Tibial artery (tissue), 4 donors: ENCODE measurements around the gene LHFPL2.
"Not testable (repeated sequence)": the region's sequence is repeated elsewhere in the genome, so short reads cannot be mapped to it uniquely, and the experiment has no call there.

Experiments used
- DNase-seq, 2 donors: peaks; one replicate each; pipeline ENCODE4 v3.0.0-alpha.2; 2019
- H3K27ac ChIP-seq, 2 donors: fragments of 200-600 bp; sonication (generic) in 1 of 2; 1 replicate in 1 of 2; 2 replicates in 1 of 2; pipeline ENCODE4 v1.5.1; 2018 to 2019; ENCODE audit warnings: mild to moderate bottlenecking in 1 of 2
- H3K27me3 ChIP-seq, 2 donors: fragments of 200-600 bp; sonication (generic) in 1 of 2; one replicate each; pipeline versions ENCODE4 v1.5.1 to v1.6.0; 2016 to 2019
- H3K36me3 ChIP-seq, 3 donors: fragments of 200-600 bp; sonication (generic) in 2 of 3; one replicate each; pipeline ENCODE4 v1.5.1; 2016 to 2019; ENCODE audit warnings: mild to moderate bottlenecking in 2 of 3
- H3K4me1 ChIP-seq, 4 donors: fragments of 200-600 bp; sonication (generic) in 2 of 4; 1 replicate in 3 of 4; 2 replicates in 1 of 4; pipeline ENCODE4 v1.5.1; 2016 to 2019
- H3K4me3 ChIP-seq, 2 donors: fragments of 200-600 bp; sonication (generic) in 1 of 2; 1 replicate in 1 of 2; 2 replicates in 1 of 2; pipeline ENCODE4 v1.5.1; 2018 to 2019; ENCODE audit warnings: mild to moderate bottlenecking in 2 of 2
- H3K9me3 ChIP-seq, 3 donors: fragments of 200-600 bp; sonication (generic) in 1 of 3; one replicate each; pipeline ENCODE4 v1.5.1; 2016 to 2019
- CTCF ChIP-seq, 2 experiments: fragments of 200-600 bp in 1 of 2; fragments of 450-650 bp in 1 of 2; IDR thresholded peaks; one replicate each; pipeline ENCODE4 v1.5.1; 2017 to 2019; ENCODE audit warnings: antibody characterized with exemption in 2 of 2, mild to moderate bottlenecking in 1 of 2, moderate library complexity in 1 of 2
- intact Hi-C: fragments of 100-400 bp; cut with DNase I; formaldehyde crosslinking; loops from one replicate; pipeline ENCODE4 v1.15.0; 2023; ENCODE audit warnings: low total_unique reads

Gene LHFPL2

GRCh38 chr5:78624992-78625391, 23.6 kb downstream of the LHFPL2 start:
- peaks cover 0 to 15% (median 5%) of the 10 kb centered on the region in 3 donors for H3K36me3 ChIP-seq
- H3K27ac ChIP-seq = peak overlapping the region in 1 of 2 donors; percentile 17

GRCh38 chr5:78624011-78624541, 24.5 kb downstream of the LHFPL2 start:
- DNase-seq = no peak
- Histone ChIP-seq H3K27me3 (no peaks in the 10 kb centered on the region), H3K36me3 (peaks cover 0 to 15% (median 5%) of the 10 kb centered on the region in 3 donors), H3K9me3 (peaks cover 0 to 3% (median 0%) of the 10 kb centered on the region in 3 donors), H3K4me1 (peaks cover 0 to 48% (median 24%) of the 10 kb centered on the region in 4 donors), H3K4me3 (no peak overlapping the region), H3K27ac (peak overlapping the region in 1 of 2 donors; percentile 17)
- TF ChIP-seq CTCF (IDR thresholded peaks at IDR 0.05) = no peak
- intact Hi-C loops = no loop called here

More at GRCh38 chr5:78624992-78625391, 23.6 kb downstream of the LHFPL2 start:
- no peak for DNase-seq
- intact Hi-C loops = no loop called here
- TF ChIP-seq CTCF (IDR thresholded peaks at IDR 0.05) = no peak
- peaks cover 0 to 57% (median 24%) of the 10 kb centered on the region in 4 donors for H3K4me1 ChIP-seq
- no peaks in the 10 kb centered on the region for H3K27me3 ChIP-seq
- H3K9me3 ChIP-seq = peaks cover 0 to 3% (median 0%) of the 10 kb centered on the region in 3 donors
- H3K4me3 ChIP-seq = no peak overlapping the region

- Histone ChIP-seq H3K4me1 (peaks cover 0 to 32% (median 12%) of the 10 kb centered on the region in 4 donors), H3K4me3 (no peak overlapping the region), H3K9me3 (peaks cover 0 to 3% (median 0%) of the 10 kb centered on the region in 3 donors), H3K36me3 (peaks cover 0 to 30% (median 14%) of the 10 kb centered on the region in 3 donors), H3K27ac (no peak overlapping the region), H3K27me3 (no peaks in the 10 kb centered on the region)
- no peak for TF ChIP-seq CTCF (IDR thresholded peaks at IDR 0.05)
- intact Hi-C loops = no loop called here
- DNase-seq = no peak
Observed at GRCh38 chr5:78622302-78622971, 26.1 kb downstream of the LHFPL2 start.

- no peak for DNase-seq
- Histone ChIP-seq H3K27me3 (no peaks in the 10 kb centered on the region), H3K27ac (no peak overlapping the region), H3K36me3 (peaks cover 0 to 30% (median 14%) of the 10 kb centered on the region in 3 donors), H3K4me3 (no peak overlapping the region), H3K4me1 (peaks cover 0 to 23% (median 9%) of the 10 kb centered on the region in 4 donors), H3K9me3 (peaks cover 0 to 3% (median 0%) of the 10 kb centered on the region in 3 donors)
- TF ChIP-seq CTCF (IDR thresholded peaks at IDR 0.05) = no peak
- intact Hi-C loops = no loop called here
Observed at GRCh38 chr5:78621291-78621738, 27.3 kb downstream of the LHFPL2 start.

- H3K27me3 ChIP-seq, H3K27ac ChIP-seq, H3K4me3 ChIP-seq, intact Hi-C loops, H3K9me3 ChIP-seq, DNase-seq: not testable (repeated sequence)
- H3K4me1 ChIP-seq = peaks cover 0 to 13% (median 6%) of the 10 kb centered on the region in 4 donors
- H3K36me3 ChIP-seq = peaks cover 0 to 30% (median 14%) of the 10 kb centered on the region in 3 donors
Observed at GRCh38 chr5:78620119-78620518, 28.5 kb downstream of the LHFPL2 start.

GRCh38 chr5:78618303-78618702, 30.3 kb downstream of the LHFPL2 start:
- H3K4me1 ChIP-seq = peaks cover 0 to under 1% (median 0%) of the 10 kb centered on the region in 4 donors
- TF ChIP-seq CTCF (IDR thresholded peaks at IDR 0.05) = no peak
- no peak overlapping the region for H3K4me3 ChIP-seq
- intact Hi-C loops = no loop called here
- H3K9me3 ChIP-seq = peaks cover 0 to 3% (median 0%) of the 10 kb centered on the region in 3 donors
- no peaks in the 10 kb centered on the region for H3K27me3 ChIP-seq
- no peak for DNase-seq
- H3K36me3 ChIP-seq = peaks cover 0 to 30% (median 14%) of the 10 kb centered on the region in 3 donors
- H3K27ac ChIP-seq = no peak overlapping the region
